Stimulated activated naive CD4-positive, alpha-beta T cell (primary cell): ENCODE data around the gene PMVK.
"Not testable (repeated sequence)": the region's sequence is repeated elsewhere in the genome, so short reads cannot be mapped to it uniquely, and the experiment has no call there.

Experiments used
- DNase-seq, 6 experiments: peaks; one replicate each; lab custom pipeline; 2025; lab: John Stamatoyannopoulos, UW

The PMVK gene

GRCh38 chr1:154936555-154937084, at the start of gene PMVK:
TSS of gene PMVK (minus strand) at chr1:154936719. CDS start at chr1:154936685, 34 bp downstream.
- peak; percentile 93 to 100 (median 98) for DNase-seq

- DNase-seq, result no peak
Measured at GRCh38 chr1:154983776-154984466, 47.4 kb upstream of the PMVK start.

GRCh38 chr1:154982897-154983648, 46.6 kb upstream of the PMVK start, which contains the start of gene FLAD1:
TSS of gene FLAD1 (plus strand) at chr1:154983344. CDS start at chr1:154983695, 351 bp downstream.
- peak; percentile 84 to 96 (median 94) for DNase-seq

GRCh38 chr1:154982341-154982740, 45.8 kb upstream of the PMVK start:
- DNase-seq, result no peak

- no peak for DNase-seq
Measured at GRCh38 chr1:154978360-154978759, 41.8 kb upstream of the PMVK start.

GRCh38 chr1:154977762-154978161, 41.2 kb upstream of the PMVK start:
- not testable (repeated sequence) for DNase-seq

GRCh38 chr1:154975409-154976059, 39.0 kb upstream of the PMVK start:
- peak in 4 of 6 experiments; percentile 40 to 54 (median 41) for DNase-seq

- peak; percentile 92 to 100 (median 98) for DNase-seq
Measured at GRCh38 chr1:154974808-154975408, 38.4 kb upstream of the PMVK start.

GRCh38 chr1:154974102-154974807, 37.7 kb upstream of the PMVK start, which contains the start of gene CKS1B:
TSS of gene CKS1B (plus strand) at chr1:154974681. CDS start at chr1:154974746, 65 bp downstream.
- peak; percentile 97 to 100 (median 98) for DNase-seq

- peak; percentile 66 to 92 (median 80) for DNase-seq
Measured at GRCh38 chr1:154973344-154974101, 37.0 kb upstream of the PMVK start.

GRCh38 chr1:154972517-154973343, 36.2 kb upstream of the PMVK start:
- DNase-seq, result peak in 1 of 6 experiments; percentile 6

GRCh38 chr1:154972213-154972516, 35.6 kb upstream of the PMVK start:
- no peak for DNase-seq

GRCh38 chr1:154971341-154971998, 35.0 kb upstream of the PMVK start:
- no peak for DNase-seq

GRCh38 chr1:154970631-154971340, 34.3 kb upstream of the PMVK start, which contains the start of gene SHC1:
TSS of gene SHC1 (minus strand) at chr1:154970747. CDS start at chr1:154970526, 221 bp downstream.
- peak in 1 of 6 experiments; percentile 9 for DNase-seq

- no peak for DNase-seq
Measured at GRCh38 chr1:154969860-154970452, 33.4 kb upstream of the PMVK start.

GRCh38 chr1:154969246-154969645, 32.7 kb upstream of the PMVK start:
- no peak for DNase-seq

GRCh38 chr1:154968731-154969130, 32.2 kb upstream of the PMVK start:
- no peak for DNase-seq
